HG03175 (cell line): ENCODE measurements around the gene UCP3.

Source experiments
- ATAC-seq: cut with Tn5 transposase; IDR thresholded peaks from one replicate; pipeline ENCODE4 v1.9.1; 2021; ENCODE audit warnings: mild to moderate bottlenecking, moderate library complexity; ENCODE audit not compliant: unreplicated experiment

The UCP3 gene

GRCh38 chr11:73957654-73958361 lies 51.1 kb downstream of the UCP3 start:
- no peak for ATAC-seq

- no peak for ATAC-seq
Observed at GRCh38 chr11:73956876-73957653, 51.8 kb downstream of the UCP3 start.

GRCh38 chr11:73951797-73952196 lies 57.1 kb downstream of the UCP3 start:
- no peak for ATAC-seq

- peak; percentile 96 for ATAC-seq
Observed at GRCh38 chr11:73950869-73951710, 57.8 kb downstream of the UCP3 start, which contains the start of gene DNAJB13. DNAJB13 (plus strand) TSS chr11:73951026; CDS start chr11:73951070, 44 bp downstream.
